SK-N-SH treated with all-trans-retinoic acid at 6 μM for 48 hours (cell line): ENCODE measurements around the gene LRMDA.

Experiments
- ATAC-seq: fragments of 200-7000 bp; cut with Tn5 transposase; 3 replicates; pipeline ENCODE4 v1.9.1; 2020; ENCODE audit warnings: mild to moderate bottlenecking, moderate library complexity
- ARNTL ChIP-seq: fragments of 450-650 bp; formaldehyde crosslinking; IDR thresholded peaks from 2 replicates; pipeline ENCODE4 v1.5.0; 2020; ENCODE audit warnings: low read depth, mild to moderate bottlenecking, moderate library complexity, borderline replicate concordance
- BACH2 ChIP-seq: fragments of 250-450 bp; sonication (Bioruptor Pico); IDR thresholded peaks from 2 replicates; pipeline ENCODE4 v1.9.0; 2021; ENCODE audit warnings: mild to moderate bottlenecking, borderline replicate concordance
- CREB5 ChIP-seq: fragments of 250-450 bp; sonication (Bioruptor Pico); IDR thresholded peaks from 2 replicates; pipeline ENCODE4 v1.5.1; 2020; ENCODE audit warnings: low read depth, mild to moderate bottlenecking, moderate library complexity
- CSDC2 ChIP-seq: fragments of 250-450 bp; sonication (Bioruptor Pico); IDR thresholded peaks from 2 replicates; pipeline ENCODE4 v1.5.0; 2020; ENCODE audit warnings: mild to moderate bottlenecking, moderate library complexity
- CSRNP3 ChIP-seq: fragments of 250-450 bp; sonication (Bioruptor Pico); IDR thresholded peaks from 2 replicates; pipeline ENCODE4 v1.5.1; 2021; ENCODE audit warnings: mild to moderate bottlenecking, moderate library complexity
- OSR1 ChIP-seq: fragments of 250-450 bp; sonication (Bioruptor Pico); IDR thresholded peaks from 2 replicates; pipeline ENCODE4 v1.8.0; 2022; ENCODE audit warnings: moderate library complexity, mild to moderate bottlenecking, inconsistent platforms
- PATZ1 ChIP-seq: fragments of 250-450 bp; sonication (Bioruptor Pico); IDR thresholded peaks from 2 replicates; pipeline ENCODE4 v1.8.0; 2020; ENCODE audit warnings: mild to moderate bottlenecking, moderate library complexity, borderline replicate concordance
- POU6F1 ChIP-seq: fragments of 250-450 bp; sonication (Bioruptor Pico); IDR thresholded peaks from 2 replicates; pipeline ENCODE4 v1.8.0; 2021; ENCODE audit warnings: low read depth, mild to moderate bottlenecking, moderate library complexity, borderline replicate concordance
- PPARA ChIP-seq: fragments of 250-450 bp; sonication (Bioruptor Pico); IDR thresholded peaks from 2 replicates; pipeline ENCODE4 v1.5.0; 2020; ENCODE audit warnings: mild to moderate bottlenecking, borderline replicate concordance
- TCF4 ChIP-seq: fragments of 250-450 bp; sonication (Bioruptor Pico); IDR thresholded peaks from 2 replicates; pipeline ENCODE4 v1.8.0; 2021; ENCODE audit warnings: mild to moderate bottlenecking, moderate library complexity, borderline replicate concordance
- TSHZ2 ChIP-seq: fragments of 250-450 bp; sonication (Bioruptor Pico); IDR thresholded peaks from 2 replicates; pipeline ENCODE4 v1.5.0; 2020; ENCODE audit warnings: mild to moderate bottlenecking, moderate library complexity
- ZC3H10 ChIP-seq: fragments of 250-450 bp; sonication (Bioruptor Pico); IDR thresholded peaks from 2 replicates; pipeline ENCODE4 v1.5.1; 2021; ENCODE audit warnings: mild to moderate bottlenecking, moderate library complexity
- ZFP3 ChIP-seq: fragments of 250-450 bp; sonication (Bioruptor Pico); IDR thresholded peaks from 2 replicates; pipeline ENCODE4 v1.5.0; 2020; ENCODE audit warnings: mild to moderate bottlenecking, moderate library complexity
- ZFP30 ChIP-seq: fragments of 450-650 bp; formaldehyde crosslinking; IDR thresholded peaks from 2 replicates; pipeline ENCODE4 v1.5.0; 2022; ENCODE audit warnings: mild to moderate bottlenecking, moderate library complexity
- ZNF565 ChIP-seq: fragments of 450-650 bp; formaldehyde crosslinking; conservative IDR thresholded peaks from 2 replicates; pipeline ENCODE4 v1.5.0; 2020; ENCODE audit warnings: low read depth, mild to moderate bottlenecking, moderate library complexity
- ZNF8 ChIP-seq: fragments of 450-650 bp; formaldehyde crosslinking; IDR thresholded peaks from 2 replicates; pipeline ENCODE4 v1.5.0; 2020; ENCODE audit warnings: mild to moderate bottlenecking, moderate library complexity

LRMDA gene

GRCh38 chr10:76487582-76487981, 1056.2 kb downstream of the LRMDA start:
- TF ChIP-seq PATZ1 (CRISPR knock-in tag) (no peak), ZFP3 (no peak), ZNF565 (CRISPR knock-in tag) (no peak), CSDC2 (CRISPR knock-in tag) (no peak), PPARA (CRISPR knock-in tag) (no peak), TSHZ2 (CRISPR knock-in tag) (no peak), OSR1 (CRISPR knock-in tag) (no peak), ZFP30 (no peak)
- no peak for ATAC-seq

GRCh38 chr10:76488602-76489001, 1057.2 kb downstream of the LRMDA start:
- ATAC-seq, result no peak
- TF ChIP-seq POU6F1 (CRISPR knock-in tag) (no peak), ZC3H10 (no peak), ZFP3 (no peak)

- TF ChIP-seq POU6F1 (CRISPR knock-in tag) (no peak), PPARA (CRISPR knock-in tag) (no peak), BACH2 (CRISPR knock-in tag) (no peak), ZFP30 (no peak), ZNF8 (no peak), ARNTL (no peak), TSHZ2 (CRISPR knock-in tag) (no peak), CSRNP3 (CRISPR knock-in tag) (no peak), ZFP3 (no peak), PATZ1 (CRISPR knock-in tag) (no peak), CREB5 (no peak), TCF4 (CRISPR knock-in tag) (no peak)
- ATAC-seq, result no peak
These were observed 1059.8 kb downstream of the LRMDA start for GRCh38 chr10:76491216-76491615.
